ENCODE results near the gene TRUB2. TPM values are rescaled to one million over a fixed set of nuclear protein-coding genes. Genes with fewer than 3 reads are reported as not detected.

Gene TRUB2
- total and polyA plus RNA-seq, 12 donors: 15.0 to 68.2 (median 33.7) TPM

DNA sequence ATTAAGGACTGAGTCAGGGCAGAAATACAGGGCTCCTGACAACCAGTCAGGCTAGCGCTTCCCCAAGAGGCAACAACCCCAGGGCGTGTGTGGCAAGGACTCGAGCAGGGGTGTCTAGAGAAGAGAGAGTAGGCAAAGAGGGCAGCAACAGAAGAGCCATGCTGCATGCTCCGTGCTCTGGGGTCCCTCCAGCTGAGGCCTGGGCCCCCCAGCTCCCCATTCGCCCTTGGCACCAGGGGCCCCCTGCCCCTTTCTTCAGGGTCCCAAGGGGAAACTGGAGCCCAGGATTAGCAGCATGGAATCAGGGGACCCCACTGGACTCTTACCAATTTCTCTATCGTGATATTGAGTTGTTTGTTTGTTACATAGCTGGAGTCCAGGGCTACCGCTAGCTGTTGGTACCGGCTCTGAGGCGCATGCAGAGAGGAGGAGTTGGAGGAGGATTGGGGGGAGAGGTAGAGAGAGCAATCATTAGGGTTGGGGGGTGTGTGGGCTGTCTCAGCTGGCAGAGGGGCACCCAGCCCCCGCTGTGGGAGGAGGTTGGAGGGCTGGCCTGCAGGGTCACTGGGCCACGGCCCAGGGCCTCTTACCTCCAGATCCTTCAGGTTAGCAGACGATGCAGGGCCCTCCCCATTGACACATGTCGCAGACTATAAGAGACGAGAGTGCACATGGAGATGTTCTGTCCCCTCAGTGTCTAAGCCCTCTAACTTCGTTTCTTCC, 55.2 kb downstream of the TRUB2 start:
- H3K27ac ChIP-seq: no peak overlapping the region
- H3K27me3 ChIP-seq: no peaks in the 10 kb centered on the region
- no peaks in the 10 kb centered on the region for H3K4me1 ChIP-seq (replicated peaks in 1 of 2)
- WGBS, 4 donors: 90 to 92% (median 92%) methylated on average over 13 to 15 of the region's 15 CpGs
- no peak overlapping the region for H3K4me3 ChIP-seq
- peaks cover 0 to 60% of the 10 kb centered on the region in 2 donors for H3K36me3 ChIP-seq (replicated peaks in 1 of 2)
- intact Hi-C loops (cut with DNase I): no loop called here
- no peak for TF ChIP-seq POLR2A (IDR thresholded peaks at IDR 0.05)
- TF ChIP-seq, protein P1, sequence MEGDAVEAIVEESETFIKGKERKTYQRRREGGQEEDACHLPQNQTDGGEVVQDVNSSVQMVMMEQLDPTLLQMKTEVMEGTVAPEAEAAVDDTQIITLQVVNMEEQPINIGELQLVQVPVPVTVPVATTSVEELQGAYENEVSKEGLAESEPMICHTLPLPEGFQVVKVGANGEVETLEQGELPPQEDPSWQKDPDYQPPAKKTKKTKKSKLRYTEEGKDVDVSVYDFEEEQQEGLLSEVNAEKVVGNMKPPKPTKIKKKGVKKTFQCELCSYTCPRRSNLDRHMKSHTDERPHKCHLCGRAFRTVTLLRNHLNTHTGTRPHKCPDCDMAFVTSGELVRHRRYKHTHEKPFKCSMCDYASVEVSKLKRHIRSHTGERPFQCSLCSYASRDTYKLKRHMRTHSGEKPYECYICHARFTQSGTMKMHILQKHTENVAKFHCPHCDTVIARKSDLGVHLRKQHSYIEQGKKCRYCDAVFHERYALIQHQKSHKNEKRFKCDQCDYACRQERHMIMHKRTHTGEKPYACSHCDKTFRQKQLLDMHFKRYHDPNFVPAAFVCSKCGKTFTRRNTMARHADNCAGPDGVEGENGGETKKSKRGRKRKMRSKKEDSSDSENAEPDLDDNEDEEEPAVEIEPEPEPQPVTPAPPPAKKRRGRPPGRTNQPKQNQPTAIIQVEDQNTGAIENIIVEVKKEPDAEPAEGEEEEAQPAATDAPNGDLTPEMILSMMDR (IDR thresholded peaks at IDR 0.05): no peak
- DNase-seq: no peak
- no peaks in the 10 kb centered on the region for H3K9me3 ChIP-seq (replicated peaks in 1 of 3)

DNA sequence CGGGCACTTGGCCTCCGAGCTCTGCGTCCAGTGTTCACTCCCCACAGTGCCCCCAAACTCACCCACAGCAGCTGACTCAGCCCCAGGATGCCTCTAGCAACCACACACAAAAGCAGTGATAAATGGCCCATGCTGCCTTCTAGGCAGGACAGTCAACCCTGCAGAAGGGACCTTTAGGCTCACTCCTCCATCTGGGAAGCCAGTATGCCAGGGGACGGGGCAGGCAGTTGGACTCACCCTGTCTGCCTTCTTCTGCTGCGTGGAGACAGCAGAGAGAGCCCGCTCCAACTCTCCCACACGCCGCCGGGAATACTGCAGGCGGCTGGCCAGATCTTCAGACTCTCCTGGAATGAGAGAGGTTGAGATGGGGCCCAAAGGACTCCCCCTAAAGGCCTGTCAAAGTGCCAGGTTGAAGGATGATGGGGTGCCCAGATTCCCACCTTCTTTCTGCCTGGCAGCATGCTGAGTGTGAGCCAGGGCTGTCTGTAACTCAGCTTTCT, 56.8 kb downstream of the TRUB2 start:
- Histone ChIP-seq H3K9me3 (replicated peaks in 1 of 3) (no peaks in the 10 kb centered on the region), H3K27ac (no peak overlapping the region), H3K27me3 (no peaks in the 10 kb centered on the region), H3K4me3 (no peak overlapping the region), H3K4me1 (replicated peaks in 1 of 2) (no peaks in the 10 kb centered on the region), H3K36me3 (replicated peaks in 1 of 2) (peaks cover 0 to 62% of the 10 kb centered on the region in 2 donors)
- WGBS, 4 donors: 89 to 100% (median 93%) methylated on average over 6 to 10 of the region's 10 CpGs
- intact Hi-C loops (cut with DNase I): no loop called here
- DNase-seq: no peak
- TF ChIP-seq POLR2A (IDR thresholded peaks at IDR 0.05): no peak
- TF ChIP-seq, protein P1 (IDR thresholded peaks at IDR 0.05): no peak

DNA sequence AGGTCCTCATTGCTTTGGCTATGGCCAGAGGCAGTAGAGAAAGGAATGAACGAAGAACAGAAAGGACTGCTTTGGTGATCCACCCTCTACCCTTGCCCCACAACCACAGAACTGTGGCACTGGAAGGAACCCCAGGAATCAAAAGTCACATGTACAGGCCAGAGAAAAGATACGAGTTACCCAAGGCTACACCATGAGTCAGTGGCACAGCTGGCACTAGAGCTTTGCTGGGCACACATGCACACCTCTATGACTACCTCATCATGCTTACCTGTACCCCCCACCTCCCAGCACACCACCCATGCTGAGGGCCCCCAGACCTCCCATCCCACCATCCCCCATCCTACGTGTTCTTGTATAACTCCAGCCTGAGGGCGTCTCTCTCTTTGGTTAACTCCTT, 59.6 kb downstream of the TRUB2 start:
- peak in 4 of 7 donors; percentile 53 to 58 (median 56) for DNase-seq
- peak overlapping the region in 1 of 5 donors; percentile 16 for H3K27ac ChIP-seq
- TF ChIP-seq POLR2A (IDR thresholded peaks at IDR 0.05): no peak
- TF ChIP-seq, protein P1 (IDR thresholded peaks at IDR 0.05): no peak
- H3K9me3 ChIP-seq (replicated peaks in 1 of 3): no peaks in the 10 kb centered on the region
- intact Hi-C loops (cut with DNase I): no loop called here
- H3K4me1 ChIP-seq (replicated peaks in 1 of 2): no peaks in the 10 kb centered on the region
- no peak overlapping the region for H3K4me3 ChIP-seq
- 44 to 59% (median 48%) methylated on average over 4 of the region's 4 CpGs for WGBS, 4 donors
- H3K36me3 ChIP-seq (replicated peaks in 1 of 2): peaks cover 0 to 73% of the 10 kb centered on the region in 2 donors
- no peaks in the 10 kb centered on the region for H3K27me3 ChIP-seq

DNA sequence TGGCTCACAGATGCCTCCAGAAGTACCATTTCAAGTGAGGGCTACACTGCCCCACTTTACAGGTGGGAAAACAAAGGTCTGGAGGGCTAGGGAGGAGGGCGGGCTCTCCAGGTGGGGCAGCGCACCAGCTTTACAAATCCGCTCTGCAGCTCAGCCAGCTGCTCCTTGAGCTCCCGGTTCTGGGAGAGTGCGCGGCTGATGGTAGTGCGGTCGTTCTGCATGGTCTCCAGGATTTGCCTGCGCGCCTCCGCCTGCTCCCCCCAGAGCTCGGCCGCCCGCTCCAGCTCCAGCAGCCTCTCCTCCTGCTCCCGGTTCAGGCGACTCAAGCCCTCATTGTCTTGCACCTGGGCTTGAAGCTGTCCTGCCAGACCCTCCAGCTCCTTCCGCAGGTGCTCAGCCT, 61.9 kb downstream of the TRUB2 start:
- H3K9me3 ChIP-seq (replicated peaks in 1 of 3): no peaks in the 10 kb centered on the region
- no peak overlapping the region for H3K27ac ChIP-seq
- intact Hi-C loops (cut with DNase I): no loop called here
- no peaks in the 10 kb centered on the region for H3K4me1 ChIP-seq (replicated peaks in 1 of 2)
- no peak overlapping the region for H3K4me3 ChIP-seq
- H3K36me3 ChIP-seq (replicated peaks in 1 of 2): peaks cover 0 to 80% of the 10 kb centered on the region in 2 donors
- 92 to 96% (median 96%) methylated on average over 7 to 17 of the region's 17 CpGs for WGBS, 4 donors
- DNase-seq: no peak
- TF ChIP-seq, protein P1 (IDR thresholded peaks at IDR 0.05): no peak
- TF ChIP-seq POLR2A (IDR thresholded peaks at IDR 0.05): no peak
- H3K27me3 ChIP-seq: no peaks in the 10 kb centered on the region

Data from adrenal gland (tissue), 12 donors.